ENCODE results near the gene AGXT2.

DNA sequence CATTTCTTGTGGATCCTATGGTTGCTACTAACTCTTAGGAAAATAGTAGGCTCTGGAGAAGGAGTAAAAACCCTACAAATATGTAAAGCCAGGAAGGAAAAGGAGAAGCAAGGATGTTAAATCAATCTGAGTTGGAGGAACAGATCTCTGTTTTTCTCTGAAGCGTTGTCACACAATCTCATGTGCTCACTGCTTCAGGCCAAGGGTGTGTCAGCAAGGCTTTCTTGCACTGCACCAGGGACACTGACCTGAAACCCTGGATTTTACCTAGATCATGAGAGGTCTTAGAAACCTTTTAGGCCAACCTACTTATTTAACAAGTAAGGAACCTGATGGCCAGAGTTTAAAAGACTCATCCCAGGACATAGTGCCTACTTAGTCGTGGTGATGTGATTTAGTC lies 12.5 kb upstream of the AGXT2 start:
- TF ChIP-seq POLR2A (IDR thresholded peaks at IDR 0.05; ENCODE audit: low read depth, low read length) (no peak), TAF1 (IDR thresholded peaks at IDR 0.05; ENCODE audit: borderline replicate concordance, low read depth, low read length) (no peak)

Data from GM12892 (cell line).